Upper lobe of left lung (tissue), 4 donors: Measurements from ENCODE around the gene DMXL1.
A peak's percentile ranks its signal among the peaks of the same experiment; 100 is the strongest.

Experiments
- CTCF ChIP-seq, 6 experiments: fragments of 450-650 bp in 4 of 6; fragments of 200-600 bp in 2 of 6; sonication (generic) in 2 of 6; IDR thresholded peaks; one replicate each; pipeline ENCODE4 v1.5.1; 2016 to 2019; ENCODE audit warnings: antibody characterized with exemption in 6 of 6
- POLR2A ChIP-seq, 4 donors: fragments of 450-650 bp; IDR thresholded peaks; one replicate each; pipeline ENCODE4 v1.5.1; 2016 to 2017; ENCODE audit warnings: antibody characterized with exemption in 4 of 4, mild to moderate bottlenecking in 2 of 4

GRCh38 chr5:119032656-119033055, 38.2 kb upstream of the DMXL1 start:
- no peak for TF ChIP-seq CTCF (IDR thresholded peaks at IDR 0.05)
- TF ChIP-seq POLR2A (IDR thresholded peaks at IDR 0.05): peak in 1 of 4 donors; percentile 12
